Activated CD4-positive, alpha-beta memory T cell treated with anti-CD3 and anti-CD28 coated beads for 36 hours (primary cell): ENCODE results near the gene KRT80. TPM values are rescaled to one million over a fixed set of nuclear protein-coding genes. Genes with fewer than 3 reads are reported as not detected.

Experiments
- CTCF ChIA-PET: fragments of 350-600 bp; sonication (Branson Sonifier 250); formaldehyde crosslinking; loops from one replicate; lab custom pipeline; 2021; ENCODE audit warnings: antibody characterized with exemption, inconsistent platforms; lab: Charles Lee
- POLR2A ChIA-PET: fragments of 350-600 bp; sonication (Branson Sonifier 250); formaldehyde crosslinking; loops from one replicate; lab custom pipeline; 2021; ENCODE audit warnings: antibody characterized with exemption; lab: Charles Lee
- DNase-seq: peaks from one replicate; pipeline ENCODE4 v3.0.0-alpha.2; 2020
- H3K27ac Mint-ChIP-seq: one replicate; pipeline ENCODE4 v1.8.0; 2021; ENCODE audit warnings: mixed read lengths
- H3K27me3 Mint-ChIP-seq: one replicate; pipeline ENCODE4 v1.8.0; 2021; ENCODE audit warnings: mixed read lengths
- H3K36me3 Mint-ChIP-seq: one replicate; pipeline ENCODE4 v1.8.0; 2021; ENCODE audit warnings: mixed read lengths
- H3K4me1 Mint-ChIP-seq: one replicate; pipeline ENCODE4 v1.8.0; 2021; ENCODE audit warnings: low read depth, mixed read lengths
- H3K4me3 Mint-ChIP-seq: one replicate; pipeline ENCODE4 v1.8.0; 2021; ENCODE audit warnings: mild to moderate bottlenecking, mixed read lengths
- H3K9me3 Mint-ChIP-seq: one replicate; pipeline ENCODE4 v1.8.0; 2021; ENCODE audit warnings: mixed read lengths
- intact Hi-C: fragments of 100-400 bp; cut with micrococcal nuclease; formaldehyde crosslinking; loops from one replicate; pipeline ENCODE4 v1.15.1; 2023
- total RNA-seq, 2 experiments: library from RNA; stranded (reverse); gene quantifications; one replicate each; pipeline ENCODE4 v1.2.3, GENCODE V29; 2021

KRT80 gene
- total RNA-seq, 2 experiments from 2014 or later, result not detected

DNA sequence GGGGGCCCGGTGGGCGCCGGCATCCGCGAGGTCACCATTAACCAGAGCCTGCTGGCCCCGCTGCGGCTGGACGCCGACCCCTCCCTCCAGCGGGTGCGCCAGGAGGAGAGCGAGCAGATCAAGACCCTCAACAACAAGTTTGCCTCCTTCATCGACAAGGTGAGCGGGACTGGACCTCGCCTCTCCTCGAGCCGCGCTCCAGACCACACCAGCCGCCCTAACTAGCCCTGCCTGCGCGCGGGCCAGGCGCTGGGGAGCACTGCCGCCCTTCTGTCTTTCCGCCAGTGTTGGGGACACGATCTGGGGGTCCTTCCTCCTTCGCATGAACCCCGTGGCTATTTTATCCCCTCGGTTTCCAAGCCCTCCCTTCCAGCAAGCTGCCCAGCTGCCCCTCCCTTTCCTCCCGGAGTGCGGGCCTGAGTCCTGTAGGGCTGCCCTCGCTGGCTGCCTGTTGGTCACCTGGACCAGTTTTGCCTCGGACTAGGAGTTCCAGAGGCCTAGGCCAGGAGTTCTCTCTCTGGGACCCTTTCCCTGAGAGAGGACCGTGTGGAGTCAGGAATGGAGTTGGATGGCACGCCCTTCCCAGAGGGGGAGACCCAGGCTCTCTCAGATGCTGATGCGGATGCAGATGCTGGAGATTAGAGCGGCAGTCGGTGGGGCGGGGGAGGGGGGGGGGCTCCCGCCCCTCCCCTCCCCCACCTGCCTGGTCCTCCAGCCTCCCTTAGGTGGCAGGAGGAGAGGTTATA lies 41.8 kb upstream of the KRT80 start:
- Mint-ChIP-seq H3K27ac (no peak overlapping the region), H3K4me3 (no peak overlapping the region), H3K27me3 (peaks cover 42% of the 10 kb centered on the region), H3K9me3 (no peaks in the 10 kb centered on the region), H3K36me3 (no peaks in the 10 kb centered on the region), H3K4me1 (no peaks in the 10 kb centered on the region)
- ChIA-PET CTCF (no interaction called here), POLR2A (no interaction called here)
- no peak for DNase-seq
- intact Hi-C loops, result no loop called here

DNA sequence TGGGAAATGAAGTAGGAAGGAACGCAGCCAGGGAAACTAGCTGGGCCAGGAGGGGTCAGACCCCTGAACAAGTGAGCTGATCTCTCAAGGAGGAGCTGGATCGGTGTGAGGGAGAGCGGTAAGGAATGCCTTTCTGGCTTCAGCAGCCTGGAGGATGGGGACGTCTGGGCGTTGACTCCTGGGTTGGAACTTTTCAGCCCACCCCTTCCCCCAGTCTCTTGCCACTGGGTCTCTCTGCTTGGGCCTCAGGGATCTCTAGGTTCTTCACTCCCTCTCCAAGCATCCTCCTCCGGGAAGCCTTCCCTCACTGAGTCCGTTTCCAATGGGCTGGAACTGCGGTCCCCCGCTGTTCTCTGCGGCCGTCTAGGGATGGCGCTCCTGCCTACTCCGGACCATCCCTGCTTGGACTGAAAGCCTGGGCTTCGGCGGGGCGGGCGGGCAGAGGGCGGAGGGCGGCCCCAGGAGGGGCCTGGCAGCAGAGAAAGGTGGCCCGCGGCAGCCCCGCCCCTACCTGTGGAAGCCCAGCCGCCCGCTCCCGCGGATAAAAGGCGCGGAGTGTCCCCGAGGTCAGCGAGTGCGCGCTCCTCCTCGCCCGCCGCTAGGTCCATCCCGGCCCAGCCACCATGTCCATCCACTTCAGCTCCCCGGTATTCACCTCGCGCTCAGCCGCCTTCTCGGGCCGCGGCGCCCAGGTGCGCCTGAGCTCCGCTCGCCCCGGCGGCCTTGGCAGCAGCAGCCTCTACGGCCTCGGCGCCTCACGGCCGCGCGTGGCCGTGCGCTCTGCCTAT lies 41.1 kb upstream of the KRT80 start, which contains the start of gene KRT7:
KRT7 (plus strand) TSS at position 570 of the 788 bp plus-strand sequence; CDS start at position 624, 54 bp downstream.
- DNase-seq, result no peak
- Mint-ChIP-seq H3K36me3 (no peaks in the 10 kb centered on the region), H3K27ac (no peak within 1 kb of the TSS), H3K27me3 (peaks cover 46% of the 10 kb centered on the region), H3K9me3 (no peaks in the 10 kb centered on the region), H3K4me1 (no peaks in the 10 kb centered on the region), H3K4me3 (no peak within 1 kb of the TSS)
- intact Hi-C loops, result no loop called here
- ChIA-PET CTCF (no interaction called here), POLR2A (no interaction called here)

DNA sequence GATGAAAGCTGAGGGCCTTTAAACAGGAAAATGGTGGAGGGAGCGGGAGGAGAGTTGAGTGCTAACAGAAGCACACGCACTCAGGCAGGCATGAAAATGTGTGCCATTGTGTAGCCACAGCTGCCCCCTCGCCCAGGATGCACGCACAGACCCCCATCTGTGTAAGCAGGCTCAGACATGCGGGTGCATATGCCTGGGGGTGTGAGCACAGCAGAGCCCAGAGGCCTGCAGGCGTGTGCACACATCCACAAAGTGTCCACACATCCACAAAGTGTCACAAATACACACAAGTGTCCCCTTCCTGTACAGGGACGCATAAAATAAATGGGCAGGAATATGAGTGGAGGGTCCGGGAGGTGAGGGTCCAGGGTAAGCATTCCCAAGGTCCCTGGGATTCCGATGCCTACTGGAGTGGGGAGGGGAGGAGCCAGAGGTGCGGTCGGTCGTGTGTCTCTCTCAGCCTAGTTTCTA lies 40.4 kb upstream of the KRT80 start:
- Mint-ChIP-seq H3K27me3 (peaks cover 46% of the 10 kb centered on the region), H3K36me3 (no peaks in the 10 kb centered on the region), H3K4me3 (no peak overlapping the region), H3K9me3 (no peaks in the 10 kb centered on the region), H3K27ac (no peak overlapping the region), H3K4me1 (no peaks in the 10 kb centered on the region)
- ChIA-PET CTCF (no interaction called here), POLR2A (no interaction called here)
- no peak for DNase-seq
- intact Hi-C loops, result no loop called here

DNA sequence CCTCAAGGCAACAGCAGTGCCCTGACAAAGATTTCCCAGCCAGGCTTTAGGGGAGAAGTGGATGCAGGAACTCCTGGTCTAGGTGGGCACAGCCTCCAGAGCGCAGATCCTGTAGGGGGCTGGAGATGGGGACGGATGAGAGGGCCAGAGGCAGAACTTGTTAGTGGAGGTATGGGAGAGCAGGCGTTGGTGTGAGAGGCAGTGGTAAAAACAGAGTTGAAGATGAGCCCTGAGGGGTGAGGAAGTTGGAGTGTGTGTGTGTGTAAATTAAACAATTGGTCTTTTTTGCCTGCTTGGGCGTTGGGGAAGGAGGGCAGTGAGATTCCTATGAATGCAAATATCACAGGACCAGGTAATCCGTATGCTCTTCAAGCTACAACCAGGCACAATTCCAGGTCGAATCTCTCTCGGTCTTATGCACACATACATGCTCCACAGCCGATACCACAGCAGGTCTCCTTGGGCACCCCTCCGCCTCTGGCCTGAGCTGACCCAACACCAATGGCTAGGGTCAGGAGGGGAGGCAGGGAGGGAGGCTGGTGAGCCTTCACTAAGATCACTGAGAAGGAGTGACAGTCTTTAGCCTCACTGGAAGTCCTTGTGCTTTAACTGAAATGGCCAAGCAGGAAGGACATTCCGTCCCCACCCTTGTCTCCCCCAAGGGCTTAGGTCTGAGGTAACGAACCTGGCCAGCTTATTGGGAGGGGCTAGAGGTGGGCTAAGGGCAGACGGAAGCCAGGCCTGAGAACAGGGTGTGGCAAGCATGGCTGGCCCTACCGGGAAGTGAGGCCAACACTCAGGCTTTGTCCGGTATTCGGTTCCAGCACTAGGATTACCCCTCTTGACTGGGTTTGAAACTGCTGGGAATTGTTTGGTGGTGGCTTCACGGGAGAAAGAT lies 39.7 kb upstream of the KRT80 start:
- CTCF ChIA-PET, result no interaction called here
- peaks cover 47% of the 10 kb centered on the region for H3K27me3 Mint-ChIP-seq
- no peak overlapping the region for H3K4me3 Mint-ChIP-seq
- H3K36me3 Mint-ChIP-seq, result no peaks in the 10 kb centered on the region
- H3K4me1 Mint-ChIP-seq, result no peaks in the 10 kb centered on the region
- POLR2A ChIA-PET, result no interaction called here
- no peaks in the 10 kb centered on the region for H3K9me3 Mint-ChIP-seq
- intact Hi-C loops, result no loop called here
- H3K27ac Mint-ChIP-seq, result no peak overlapping the region
- DNase-seq, result no peak

DNA sequence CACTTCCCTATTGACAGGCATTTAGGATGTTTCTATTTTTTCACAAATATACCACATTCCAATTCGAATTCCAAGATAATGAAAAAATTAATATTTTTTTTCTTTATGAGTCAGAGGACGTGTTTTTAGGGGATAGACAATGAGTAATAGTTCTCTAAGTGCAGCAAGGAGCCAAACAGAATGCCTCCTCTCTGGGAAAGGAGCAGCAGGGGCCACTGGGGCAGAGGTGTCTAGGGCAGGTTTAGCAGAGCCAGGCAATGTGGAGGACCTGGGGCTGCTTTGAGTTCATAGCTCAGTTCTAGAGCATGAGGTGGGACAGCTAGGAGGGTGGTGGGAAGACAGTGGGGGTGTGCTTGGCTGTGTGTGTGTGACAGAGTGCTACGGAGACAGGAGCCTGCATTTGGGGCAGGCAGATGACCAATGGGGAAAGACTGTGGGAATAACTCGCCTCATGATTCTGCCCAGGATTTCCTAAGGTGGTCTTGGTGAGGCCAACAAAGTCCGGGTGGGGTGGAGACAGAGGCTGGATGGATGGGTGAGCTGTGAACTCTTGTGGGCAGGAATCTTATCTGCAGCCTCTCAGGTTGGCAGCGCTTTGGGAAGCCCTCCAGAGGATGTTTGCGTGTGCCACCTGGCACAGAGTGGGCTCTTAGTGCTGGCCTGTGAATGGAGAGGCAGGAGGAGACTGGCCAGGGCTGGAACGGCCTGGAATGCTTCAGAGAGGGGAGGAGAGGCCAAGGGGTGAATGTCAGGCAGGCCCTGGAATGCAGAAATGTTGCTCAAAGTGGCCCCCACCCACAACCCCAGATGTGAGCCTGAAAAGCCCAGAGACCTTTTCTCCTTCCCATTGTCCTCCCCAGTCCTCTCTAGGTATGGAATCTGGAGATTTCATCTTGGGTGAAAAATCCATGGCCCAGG lies 38.8 kb upstream of the KRT80 start:
- POLR2A ChIA-PET, result no interaction called here
- Mint-ChIP-seq H3K4me3 (no peak overlapping the region), H3K9me3 (no peaks in the 10 kb centered on the region), H3K4me1 (no peaks in the 10 kb centered on the region), H3K36me3 (no peaks in the 10 kb centered on the region), H3K27ac (no peak overlapping the region), H3K27me3 (peaks cover 51% of the 10 kb centered on the region)
- intact Hi-C loops, result no loop called here
- DNase-seq, result no peak
- CTCF ChIA-PET, result no interaction called here

DNA sequence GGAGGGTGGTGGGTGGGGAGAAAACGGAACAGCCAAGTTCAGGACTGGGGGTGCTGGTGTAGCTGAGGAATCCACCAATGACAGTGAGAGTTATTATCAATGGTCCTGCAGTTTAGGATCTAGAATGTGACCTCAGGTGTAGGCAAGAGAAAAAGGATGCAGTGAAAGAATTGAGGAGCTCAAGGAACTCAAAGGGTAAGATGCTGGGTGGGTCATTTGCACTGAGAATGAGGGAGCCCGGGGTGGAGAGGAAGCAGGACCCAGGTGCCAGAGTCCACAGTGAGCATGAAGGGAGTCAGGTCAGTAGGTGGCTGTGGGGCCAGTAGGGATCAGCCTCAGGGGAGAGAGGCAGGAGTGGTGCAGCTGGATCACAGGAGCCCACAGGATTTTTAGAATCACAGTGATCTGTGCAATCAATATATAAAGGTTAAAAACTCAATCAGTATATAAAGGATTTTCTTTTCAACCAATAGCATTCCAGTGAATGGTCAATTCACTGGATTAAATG lies 38.1 kb upstream of the KRT80 start:
- Mint-ChIP-seq H3K9me3 (no peaks in the 10 kb centered on the region), H3K27me3 (peaks cover 51% of the 10 kb centered on the region), H3K4me1 (no peaks in the 10 kb centered on the region), H3K27ac (no peak overlapping the region), H3K36me3 (no peaks in the 10 kb centered on the region), H3K4me3 (no peak overlapping the region)
- DNase-seq, result no peak
- POLR2A ChIA-PET, result no interaction called here
- intact Hi-C loops, result no loop called here
- CTCF ChIA-PET, result no interaction called here

DNA sequence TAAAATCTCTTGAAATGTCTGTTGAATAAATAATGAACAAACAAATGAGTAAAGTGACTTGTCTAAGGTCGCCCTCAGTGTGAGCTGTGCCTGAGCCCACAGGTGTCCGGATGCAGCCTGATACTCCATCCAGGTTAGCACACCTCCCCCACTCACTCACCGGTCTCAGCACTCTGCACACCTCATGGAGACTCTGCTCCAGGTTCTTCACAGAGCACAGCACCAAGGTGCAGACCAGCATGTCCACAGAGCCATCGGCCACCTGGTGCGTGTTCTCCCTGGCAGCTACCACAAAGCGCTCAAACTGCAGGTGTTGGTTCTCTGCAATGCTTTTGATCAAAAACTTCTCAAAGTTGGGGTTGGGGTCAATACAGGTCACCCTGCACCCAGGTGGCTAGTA lies 37.1 kb upstream of the KRT80 start:
- POLR2A ChIA-PET, result no interaction called here
- peaks cover 2% of the 10 kb centered on the region for H3K4me1 Mint-ChIP-seq
- H3K27me3 Mint-ChIP-seq, result peaks cover 49% of the 10 kb centered on the region
- CTCF ChIA-PET, result no interaction called here
- no peak for DNase-seq
- H3K27ac Mint-ChIP-seq, result no peak overlapping the region
- no peaks in the 10 kb centered on the region for H3K9me3 Mint-ChIP-seq
- H3K4me3 Mint-ChIP-seq, result no peak overlapping the region
- intact Hi-C loops, result no loop called here
- H3K36me3 Mint-ChIP-seq, result no peaks in the 10 kb centered on the region

DNA sequence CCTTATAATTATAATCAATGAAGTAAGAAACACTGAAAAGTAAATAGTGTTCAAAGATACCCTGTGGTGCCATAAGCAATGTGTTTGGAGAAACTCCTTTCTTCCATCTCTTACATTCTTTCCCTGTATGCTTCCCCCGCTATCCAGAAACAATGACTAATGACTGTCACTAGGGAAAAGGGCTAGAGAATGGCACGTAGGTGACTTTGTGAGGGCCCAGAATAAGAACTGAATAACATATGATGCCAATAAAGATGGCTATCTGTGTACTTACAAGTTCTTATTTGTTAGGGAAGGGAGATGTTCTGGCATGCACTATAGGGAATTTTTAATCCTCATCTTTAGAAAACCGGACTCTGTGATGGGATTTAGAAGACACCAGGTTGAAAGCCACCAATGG lies 36.6 kb upstream of the KRT80 start:
- ChIA-PET POLR2A (no interaction called here), CTCF (interaction anchor here (0.7 kb wide), 1 partner anchor 15 kb away, joined by 3 read pairs; no protein-coding TSS in a partner anchor)
- Mint-ChIP-seq H3K4me1 (peaks cover 3% of the 10 kb centered on the region), H3K9me3 (no peaks in the 10 kb centered on the region), H3K27me3 (peaks cover 48% of the 10 kb centered on the region), H3K4me3 (no peak overlapping the region), H3K27ac (no peak overlapping the region), H3K36me3 (no peaks in the 10 kb centered on the region)
- DNase-seq, result no peak
- intact Hi-C loops, result no loop called here

DNA sequence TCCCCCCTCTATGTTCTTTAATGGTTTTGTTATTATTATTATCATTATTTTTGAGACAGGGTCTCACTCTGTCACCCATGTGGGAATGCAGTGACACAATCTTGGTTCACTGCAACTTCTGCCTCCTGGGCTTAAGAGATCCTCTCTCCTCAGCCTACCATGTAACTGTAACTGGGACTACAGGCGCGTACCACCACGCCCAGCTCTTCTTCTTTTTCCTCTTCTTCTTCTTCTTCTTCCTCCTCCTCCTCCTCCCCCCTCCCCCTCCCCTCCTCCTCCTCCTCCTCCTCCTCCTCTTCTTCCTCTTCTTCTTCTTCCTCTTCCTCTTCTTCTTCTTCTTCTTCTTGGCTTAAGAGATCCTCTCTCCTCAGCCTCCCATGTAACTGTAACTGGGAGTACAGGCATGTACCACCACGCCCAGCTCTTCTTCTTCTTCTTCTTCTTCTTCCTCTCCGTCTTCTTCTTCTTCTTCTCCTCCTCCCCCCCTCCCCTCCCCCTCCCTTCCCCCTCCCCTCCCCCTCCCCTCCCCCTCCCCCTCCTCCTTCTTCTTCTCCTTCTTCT lies 35.9 kb upstream of the KRT80 start:
- POLR2A ChIA-PET, result no interaction called here
- Mint-ChIP-seq H3K27ac (no peak overlapping the region), H3K36me3 (no peaks in the 10 kb centered on the region), H3K9me3 (no peaks in the 10 kb centered on the region), H3K27me3 (peaks cover 48% of the 10 kb centered on the region), H3K4me1 (peaks cover 3% of the 10 kb centered on the region), H3K4me3 (no peak overlapping the region)
- CTCF ChIA-PET, result interaction anchor here (0.7 kb wide), 1 partner anchor 14 kb away, joined by 3 read pairs; no protein-coding TSS in a partner anchor
- no peak for DNase-seq
- intact Hi-C loops, result no loop called here

DNA sequence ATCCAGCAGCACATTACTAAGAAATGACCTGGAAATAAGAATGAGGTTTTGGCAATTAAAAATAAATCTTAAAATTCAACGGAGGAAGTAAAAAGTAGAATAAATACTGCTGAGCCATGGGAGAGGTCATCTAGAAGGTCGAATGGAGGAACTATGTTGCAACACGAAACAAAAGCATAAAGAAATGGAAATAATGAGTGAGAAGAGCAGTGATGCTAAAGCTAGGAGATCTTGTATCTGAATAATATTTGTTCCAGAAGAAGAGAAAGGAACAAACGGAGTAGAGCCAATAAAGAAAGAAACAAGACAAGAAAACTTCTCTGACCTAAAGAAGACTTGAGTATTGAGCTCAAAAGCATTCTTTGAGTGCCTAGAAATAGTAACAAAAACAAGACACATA lies 34.6 kb upstream of the KRT80 start:
- intact Hi-C loops, result no loop called here
- H3K27me3 Mint-ChIP-seq, result peaks cover 35% of the 10 kb centered on the region
- H3K9me3 Mint-ChIP-seq, result no peaks in the 10 kb centered on the region
- H3K4me1 Mint-ChIP-seq, result peaks cover 11% of the 10 kb centered on the region
- ChIA-PET POLR2A (no interaction called here), CTCF (interaction anchor here (1.4 kb wide), 1 partner anchor 36 kb away, joined by 7 read pairs; no protein-coding TSS in a partner anchor)
- DNase-seq, result no peak
- H3K4me3 Mint-ChIP-seq, result no peak overlapping the region
- H3K36me3 Mint-ChIP-seq, result no peaks in the 10 kb centered on the region
- H3K27ac Mint-ChIP-seq, result no peak overlapping the region

DNA sequence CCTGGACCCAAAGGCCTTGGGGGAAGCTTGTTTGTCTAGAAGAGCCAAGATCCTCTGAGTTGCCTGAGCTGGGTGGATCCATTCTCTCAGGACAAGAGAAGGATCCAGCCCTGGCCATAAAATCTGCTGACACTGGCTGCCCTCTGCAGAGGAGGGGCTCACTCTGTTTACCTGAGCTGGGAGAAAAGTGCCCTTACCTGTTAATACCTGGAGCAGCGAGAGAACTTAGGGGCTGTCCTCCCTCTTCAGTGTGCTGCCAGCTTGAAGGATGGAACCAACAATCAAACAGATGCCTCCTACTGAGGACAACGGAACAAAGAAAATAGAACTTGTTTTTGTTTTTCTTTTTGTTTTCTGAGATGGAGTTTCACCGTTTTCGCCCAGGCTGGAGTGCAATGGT lies 33.9 kb upstream of the KRT80 start:
- H3K36me3 Mint-ChIP-seq, result no peaks in the 10 kb centered on the region
- no peak overlapping the region for H3K27ac Mint-ChIP-seq
- POLR2A ChIA-PET, result no interaction called here
- H3K4me1 Mint-ChIP-seq, result peaks cover 16% of the 10 kb centered on the region
- H3K4me3 Mint-ChIP-seq, result no peak overlapping the region
- intact Hi-C loops, result no loop called here
- H3K9me3 Mint-ChIP-seq, result no peaks in the 10 kb centered on the region
- CTCF ChIA-PET, result interaction anchor here (0.7 to 1.4 kb wide), 3 partner anchors 12 to 53 kb away, joined by 3 to 7 read pairs (median 5); no protein-coding TSS in a partner anchor
- no peak for DNase-seq
- H3K27me3 Mint-ChIP-seq, result peaks cover 36% of the 10 kb centered on the region
